Common myeloid progenitor, CD34-positive (primary cell): Measurements from ENCODE around the gene N4BP3.

Source experiments
- CTCF ChIA-PET: fragments of 350-600 bp; sonication (Branson Sonifier 250); formaldehyde crosslinking; loops from one replicate; lab custom pipeline; 2021; ENCODE audit warnings: antibody characterized with exemption; lab: Charles Lee
- POLR2A ChIA-PET: fragments of 350-600 bp; sonication (Branson Sonifier 250); formaldehyde crosslinking; loops from one replicate; lab custom pipeline; 2021; ENCODE audit warnings: antibody characterized with exemption; lab: Charles Lee
- DNase-seq, 3 donors: peaks; one replicate each; pipeline versions ENCODE4 v3.0.0 to v3.0.0-alpha.2; 2013
- H3K27ac ChIP-seq, 2 experiments: 1 replicate in 1 of 2; 2 replicates in 1 of 2; pipeline ENCODE4 v1.7.0; 2013; ENCODE audit warnings: inconsistent platforms in 2 of 2, low read length in 2 of 2, mild to moderate bottlenecking in 2 of 2, low read depth in 1 of 2, moderate library complexity in 1 of 2; ENCODE audit not compliant: severe bottlenecking in 2 of 2, insufficient read depth in 1 of 2, poor library complexity in 1 of 2
- H3K27me3 ChIP-seq, 5 experiments: replicated peaks in 2 of 5; 1 replicate in 3 of 5; 2 replicates in 2 of 5; pipeline versions ENCODE4 v1.6.1 to v1.7.0; 2013; ENCODE audit warnings: low read length in 4 of 5, mild to moderate bottlenecking in 2 of 5, moderate library complexity in 2 of 5, inconsistent platforms in 1 of 5; ENCODE audit not compliant: insufficient read depth in 5 of 5, control insufficient read depth in 4 of 5
- H3K36me3 ChIP-seq, 4 experiments: 1 replicate in 2 of 4; 2 replicates in 2 of 4; pipeline versions ENCODE4 v1.6.1 to v1.7.0; 2013; ENCODE audit warnings: low read length in 3 of 4, control low read depth in 1 of 4, mild to moderate bottlenecking in 1 of 4; ENCODE audit not compliant: control insufficient read depth in 4 of 4, insufficient read depth in 4 of 4
- H3K4me1 ChIP-seq, 4 experiments: 1 replicate in 3 of 4; 2 replicates in 1 of 4; pipeline versions ENCODE4 v1.6.1 to v1.7.1; 2013; ENCODE audit warnings: low read length in 3 of 4, mild to moderate bottlenecking in 3 of 4, control low read depth in 1 of 4, inconsistent platforms in 1 of 4, moderate library complexity in 1 of 4; ENCODE audit not compliant: control insufficient read depth in 4 of 4, insufficient read depth in 4 of 4; ENCODE audit errors: control extremely low read depth in 1 of 4
- H3K4me3 ChIP-seq, 7 experiments: 1 replicate in 4 of 7; 2 replicates in 3 of 7; pipeline versions ENCODE4 v1.5.1 to v1.7.0; 2013; ENCODE audit warnings: mild to moderate bottlenecking in 7 of 7, low read length in 6 of 7, moderate library complexity in 6 of 7, inconsistent platforms in 2 of 7, low read depth in 2 of 7, control low read depth in 1 of 7; ENCODE audit not compliant: insufficient read depth in 4 of 7, control insufficient read depth in 1 of 7; ENCODE audit errors: extremely low read depth in 1 of 7
- H3K9me3 ChIP-seq, 5 experiments: 1 replicate in 4 of 5; 2 replicates in 1 of 5; pipeline versions ENCODE4 v1.6.1 to v1.7.1; 2013; ENCODE audit warnings: low read length in 4 of 5, mild to moderate bottlenecking in 2 of 5, inconsistent platforms in 1 of 5, low read depth in 1 of 5, moderate library complexity in 1 of 5; ENCODE audit not compliant: control insufficient read depth in 4 of 5, insufficient read depth in 2 of 5; ENCODE audit errors: control extremely low read depth in 1 of 5
- WGBS: methylation state at CpG from one replicate; pipeline ENCODE4 v1.1.5; 2013; ENCODE audit not compliant: insufficient coverage; 5-methylcytosine and 5-hydroxymethylcytosine counted together

N4BP3 gene

GRCh38 chr5:178107756-178108310 is 5.5 kb upstream of the N4BP3 start:
- WGBS, result 91% methylated on average over 5 of the region's 5 CpGs
- H3K4me1 ChIP-seq, result peaks cover 4 to 16% (median 11%) of the 10 kb centered on the region in 4 experiments
- no peak overlapping the region for H3K27ac ChIP-seq
- no peak for DNase-seq
- H3K9me3 ChIP-seq, result peaks cover 0 to 6% (median 0%) of the 10 kb centered on the region in 5 experiments
- H3K36me3 ChIP-seq, result no peaks in the 10 kb centered on the region
- H3K4me3 ChIP-seq, result no peak overlapping the region
- CTCF ChIA-PET, result interaction anchor here (0.9 to 3.2 kb wide), 5 partner anchors 28 to 33 kb away, joined by 3 to 16 read pairs (median 3); no protein-coding TSS in a partner anchor
- peaks cover 0 to 10% (median 3%) of the 10 kb centered on the region in 5 experiments for H3K27me3 ChIP-seq
- POLR2A ChIA-PET, result interaction anchor here (0.7 kb wide), 1 partner anchor 12 kb away, joined by 3 read pairs; no protein-coding TSS in a partner anchor

GRCh38 chr5:178108446-178108845 is 4.9 kb upstream of the N4BP3 start:
- Histone ChIP-seq H3K9me3 (peaks cover 0 to 6% (median 0%) of the 10 kb centered on the region in 5 experiments), H3K27me3 (peaks cover 0 to 13% (median 3%) of the 10 kb centered on the region in 5 experiments), H3K27ac (no peak overlapping the region), H3K36me3 (no peaks in the 10 kb centered on the region), H3K4me1 (peaks cover 4 to 20% (median 17%) of the 10 kb centered on the region in 4 experiments), H3K4me3 (no peak overlapping the region)
- POLR2A ChIA-PET, result interaction anchor here (0.7 kb wide), 1 partner anchor 12 kb away, joined by 3 read pairs; no protein-coding TSS in a partner anchor
- DNase-seq, result no peak
- CTCF ChIA-PET, result interaction anchor here (1.3 to 3.2 kb wide), 2 partner anchors 29 to 31 kb away, joined by 3 to 16 read pairs; no protein-coding TSS in a partner anchor
- WGBS, result 78% methylated on average over 7 of the region's 7 CpGs

GRCh38 chr5:178108966-178109365 is 4.4 kb upstream of the N4BP3 start:
- H3K27ac ChIP-seq, result no peak overlapping the region
- ChIA-PET POLR2A (no interaction called here), CTCF (interaction anchor here (3.2 kb wide), 1 partner anchor 32 kb away, joined by 16 read pairs; no protein-coding TSS in a partner anchor)
- H3K27me3 ChIP-seq, result peaks cover 0 to 17% (median 3%) of the 10 kb centered on the region in 5 experiments
- peaks cover 0 to 6% (median 0%) of the 10 kb centered on the region in 5 experiments for H3K9me3 ChIP-seq
- no peaks in the 10 kb centered on the region for H3K36me3 ChIP-seq
- peaks cover 4 to 23% (median 22%) of the 10 kb centered on the region in 4 experiments for H3K4me1 ChIP-seq
- peak in 1 of 3 donors; percentile 32 for DNase-seq
- no peak overlapping the region for H3K4me3 ChIP-seq

- Histone ChIP-seq H3K36me3 (no peaks in the 10 kb centered on the region), H3K27me3 (peaks cover 0 to 32% (median 10%) of the 10 kb centered on the region in 5 experiments), H3K9me3 (peaks cover 0 to 6% (median 0%) of the 10 kb centered on the region in 5 experiments), H3K4me3 (no peak overlapping the region), H3K4me1 (peaks cover 4 to 38% (median 33%) of the 10 kb centered on the region in 4 experiments), H3K27ac (no peak overlapping the region)
- WGBS, result 94% methylated on average over 9 of the region's 9 CpGs
- ChIA-PET CTCF (interaction anchor here (1.6 to 2.3 kb wide), 2 partner anchors 35 to 39 kb away, joined by 5 to 9 read pairs; no protein-coding TSS in a partner anchor), POLR2A (interaction anchor here (0.6 kb wide), 1 partner anchor 39 kb away, joined by 3 read pairs; no protein-coding TSS in a partner anchor)
- no peak for DNase-seq
These were observed 2.8 kb upstream of the N4BP3 start for GRCh38 chr5:178110511-178110910.

GRCh38 chr5:178111925-178112324 is 1.4 kb upstream of the N4BP3 start:
- 92% methylated on average over 2 of the region's 3 CpGs for WGBS
- DNase-seq, result no peak

GRCh38 chr5:178112545-178112944 is 787 bp upstream of the N4BP3 start:
- Histone ChIP-seq H3K4me1 (peaks cover 9 to 58% (median 53%) of the 10 kb centered on the region in 4 experiments), H3K9me3 (peaks cover 0 to 6% (median 0%) of the 10 kb centered on the region in 5 experiments), H3K27me3 (peaks cover 0 to 51% (median 21%) of the 10 kb centered on the region in 5 experiments), H3K27ac (no peak overlapping the region), H3K36me3 (no peaks in the 10 kb centered on the region), H3K4me3 (peak overlapping the region in 2 of 7 experiments; percentile 61 to 62)
- ChIA-PET POLR2A (interaction anchor here (4.9 kb wide), 1 partner anchor 12 kb away, joined by 27 read pairs; no protein-coding TSS in a partner anchor), CTCF (interaction anchor here (1.0 kb wide), 1 partner anchor 34 kb away, joined by 3 read pairs; no protein-coding TSS in a partner anchor)
- WGBS, result 75% methylated on average over 5 of the region's 5 CpGs
- no peak for DNase-seq

More at GRCh38 chr5:178111925-178112324, 1.4 kb upstream of the N4BP3 start:
- peaks cover 0 to 45% (median 16%) of the 10 kb centered on the region in 5 experiments for H3K27me3 ChIP-seq
- ChIA-PET CTCF (interaction anchor here (2.3 kb wide), 1 partner anchor 36 kb away, joined by 9 read pairs; no protein-coding TSS in a partner anchor), POLR2A (no interaction called here)
- H3K9me3 ChIP-seq, result peaks cover 0 to 6% (median 0%) of the 10 kb centered on the region in 5 experiments
- no peak overlapping the region for H3K4me3 ChIP-seq
- H3K36me3 ChIP-seq, result no peaks in the 10 kb centered on the region
- peaks cover 5 to 52% (median 47%) of the 10 kb centered on the region in 4 experiments for H3K4me1 ChIP-seq
- H3K27ac ChIP-seq, result no peak overlapping the region
